Vagina (tissue), 2 donors: ENCODE measurements around the gene LRP3. TPM values are rescaled to one million over a fixed set of nuclear protein-coding genes. Genes with fewer than 3 reads are reported as not detected.

Experiments
- DNase-seq, 2 donors: peaks; one replicate each; pipeline ENCODE4 v3.0.0-alpha.2; 2017; ENCODE audit errors: extremely low spot score in 2 of 2
- H3K27ac ChIP-seq: fragments of 200-600 bp; sonication (generic); one replicate; pipeline ENCODE4 v1.5.1; 2019
- H3K27me3 ChIP-seq: fragments of 200-600 bp; sonication (generic); one replicate; pipeline ENCODE4 v1.5.1; 2019
- H3K36me3 ChIP-seq, 2 donors: fragments of 200-600 bp; sonication (generic); one replicate each; pipeline ENCODE4 v1.5.1; 2017 to 2019
- H3K4me1 ChIP-seq: fragments of 200-600 bp; sonication (generic); one replicate; pipeline ENCODE4 v1.5.1; 2019
- H3K4me3 ChIP-seq, 2 donors: fragments of 200-600 bp; sonication (generic); 1 replicate in 1 of 2; 2 replicates in 1 of 2; pipeline ENCODE4 v1.5.1; 2016 to 2019
- H3K9me3 ChIP-seq: fragments of 200-600 bp; sonication (generic); one replicate; pipeline ENCODE4 v1.5.1; 2019
- CTCF ChIP-seq, 3 experiments: fragments of 450-650 bp in 2 of 3; fragments of 200-600 bp in 1 of 3; sonication (generic) in 1 of 3; IDR thresholded peaks; one replicate each; pipeline ENCODE4 v1.5.1; 2017 to 2019; ENCODE audit warnings: antibody characterized with exemption in 3 of 3, mild to moderate bottlenecking in 2 of 3, moderate library complexity in 2 of 3
- POLR2A ChIP-seq, 2 donors: fragments of 450-650 bp; IDR thresholded peaks; one replicate each; pipeline ENCODE4 v1.6.1; 2017; ENCODE audit warnings: antibody characterized with exemption in 2 of 2, mild to moderate bottlenecking in 2 of 2, moderate library complexity in 2 of 2
- POLR2AphosphoS5 ChIP-seq, 2 donors: sonication (generic); formaldehyde crosslinking; IDR thresholded peaks; one replicate each; pipeline ENCODE4 v1.9.0; 2017; ENCODE audit warnings: antibody characterized with exemption in 2 of 2, mild to moderate bottlenecking in 2 of 2, low read depth in 1 of 2; ENCODE audit not compliant: insufficient read depth in 1 of 2
- intact Hi-C: fragments of 100-400 bp; cut with DNase I; formaldehyde crosslinking; loops from one replicate; pipeline ENCODE4 v1.15.1; 2023
- total RNA-seq: library from RNA; depleted of rRNA; stranded (reverse); fragments of >200 nt; gene quantifications from one replicate; pipeline ENCODE4 v1.2.3, GENCODE V29; 2016

The LRP3 gene
- total RNA-seq, 1 donor from 2014 or later, result 20.6 TPM

- Histone ChIP-seq H3K36me3 (no peaks in the 10 kb centered on the region), H3K9me3 (no peaks in the 10 kb centered on the region)
- intact Hi-C loops, result no loop called here
Observed at GRCh38 chr19:33171222-33171795, 22.8 kb upstream of the LRP3 start.

GRCh38 chr19:33171916-33172359 is 22.2 kb upstream of the LRP3 start:
- no peak overlapping the region for H3K4me3 ChIP-seq
- no peaks in the 10 kb centered on the region for H3K27me3 ChIP-seq
- no peaks in the 10 kb centered on the region for H3K9me3 ChIP-seq
- no peaks in the 10 kb centered on the region for H3K36me3 ChIP-seq
- intact Hi-C loops, result no loop called here
- H3K27ac ChIP-seq, result no peak overlapping the region
- H3K4me1 ChIP-seq, result peaks cover 11% of the 10 kb centered on the region
- TF ChIP-seq POLR2AphosphoS5 (IDR thresholded peaks at IDR 0.05; ENCODE audit: insufficient read depth in 1 of 2, low read depth in 1 of 2), result no peak
- no peak for TF ChIP-seq CTCF (IDR thresholded peaks at IDR 0.05)
- TF ChIP-seq POLR2A (IDR thresholded peaks at IDR 0.05), result no peak
- no peak for DNase-seq

More at GRCh38 chr19:33171222-33171795, 22.8 kb upstream of the LRP3 start:
- no peak overlapping the region for H3K4me3 ChIP-seq
- TF ChIP-seq CTCF (IDR thresholded peaks at IDR 0.05) (no peak), POLR2A (IDR thresholded peaks at IDR 0.05) (no peak), POLR2AphosphoS5 (IDR thresholded peaks at IDR 0.05; ENCODE audit: insufficient read depth in 1 of 2, low read depth in 1 of 2) (no peak)
- H3K27ac ChIP-seq, result no peak overlapping the region
- H3K4me1 ChIP-seq, result peaks cover 11% of the 10 kb centered on the region
- DNase-seq, result no peak
- H3K27me3 ChIP-seq, result no peaks in the 10 kb centered on the region

GRCh38 chr19:33174186-33174585 is 19.9 kb upstream of the LRP3 start:
- TF ChIP-seq CTCF (IDR thresholded peaks at IDR 0.05) (no peak), POLR2AphosphoS5 (IDR thresholded peaks at IDR 0.05; ENCODE audit: insufficient read depth in 1 of 2, low read depth in 1 of 2) (no peak), POLR2A (IDR thresholded peaks at IDR 0.05) (no peak)
- peaks cover 26% of the 10 kb centered on the region for H3K4me1 ChIP-seq
- H3K27ac ChIP-seq, result no peak overlapping the region
- no peaks in the 10 kb centered on the region for H3K9me3 ChIP-seq
- no peak overlapping the region for H3K4me3 ChIP-seq
- intact Hi-C loops, result no loop called here
- no peaks in the 10 kb centered on the region for H3K36me3 ChIP-seq
- H3K27me3 ChIP-seq, result no peaks in the 10 kb centered on the region
- DNase-seq, result no peak

- peak overlapping the region; percentile 93 for H3K27ac ChIP-seq
- H3K9me3 ChIP-seq, result no peaks in the 10 kb centered on the region
- TF ChIP-seq CTCF (IDR thresholded peaks at IDR 0.05) (no peak), POLR2AphosphoS5 (IDR thresholded peaks at IDR 0.05; ENCODE audit: insufficient read depth in 1 of 2, low read depth in 1 of 2) (no peak), POLR2A (IDR thresholded peaks at IDR 0.05) (no peak)
- DNase-seq, result no peak
- H3K4me1 ChIP-seq, result peaks cover 26% of the 10 kb centered on the region
- H3K4me3 ChIP-seq, result no peak overlapping the region
- H3K27me3 ChIP-seq, result no peaks in the 10 kb centered on the region
- no peaks in the 10 kb centered on the region for H3K36me3 ChIP-seq
- intact Hi-C loops, result no loop called here
Observed at GRCh38 chr19:33175156-33175782, 18.9 kb upstream of the LRP3 start.
